Breast epithelium (tissue), 4 donors: ENCODE measurements around the gene DHX16. TPM values are rescaled to one million over a fixed set of nuclear protein-coding genes. Genes with fewer than 3 reads are reported as not detected.

Experiments used
- DNase-seq, 2 donors: peaks; one replicate each; pipeline ENCODE4 v3.0.0-alpha.2; 2019; ENCODE audit warnings: low spot score in 2 of 2
- H3K27ac ChIP-seq, 2 donors: fragments of 200-600 bp; sonication (generic) in 1 of 2; one replicate each; pipeline ENCODE4 v1.5.1; 2016 to 2019; ENCODE audit warnings: mild to moderate bottlenecking in 1 of 2
- H3K27me3 ChIP-seq, 2 donors: fragments of 200-600 bp; sonication (generic) in 1 of 2; one replicate each; pipeline versions ENCODE4 v1.5.1 to v1.6.0; 2017 to 2019; ENCODE audit warnings: control low read depth in 1 of 2, mild to moderate bottlenecking in 1 of 2
- H3K36me3 ChIP-seq: fragments of 200-600 bp; one replicate; pipeline ENCODE4 v1.5.1; 2019
- H3K4me1 ChIP-seq, 2 donors: fragments of 200-600 bp; sonication (generic); one replicate each; pipeline ENCODE4 v1.5.1; 2016 to 2019; ENCODE audit warnings: control low read depth in 1 of 2
- H3K4me3 ChIP-seq, 3 donors: fragments of 200-600 bp; sonication (generic); 1 replicate in 2 of 3; 2 replicates in 1 of 3; pipeline ENCODE4 v1.5.1; 2016 to 2019; ENCODE audit warnings: mild to moderate bottlenecking in 3 of 3, moderate library complexity in 2 of 3
- H3K9me3 ChIP-seq, 2 donors: fragments of 200-600 bp; sonication (generic) in 1 of 2; one replicate each; pipeline ENCODE4 v1.5.1; 2016 to 2019; ENCODE audit warnings: control low read depth in 1 of 2
- POLR2A ChIP-seq: fragments of 450-650 bp; IDR thresholded peaks from one replicate; pipeline ENCODE4 v1.6.1; 2016; ENCODE audit warnings: antibody characterized with exemption, mild to moderate bottlenecking, moderate library complexity
- POLR2AphosphoS5 ChIP-seq, 3 donors: sonication (generic); formaldehyde crosslinking; IDR thresholded peaks; one replicate each; pipeline ENCODE4 v1.6.1; 2017; ENCODE audit warnings: antibody characterized with exemption in 3 of 3
- intact Hi-C: fragments of 100-400 bp; cut with DNase I; formaldehyde crosslinking; loops from one replicate; pipeline ENCODE4 v1.15.1; 2023; ENCODE audit warnings: low total_unique reads
- total RNA-seq, 3 donors: library from RNA; depleted of rRNA; stranded (reverse); fragments of >200 nt; gene quantifications; one replicate each; pipeline ENCODE4 v1.1.0, GENCODE V29; 2016
- TF ChIP-seq, protein P1 (sequence below), 3 donors: fragments of 450-650 bp; IDR thresholded peaks; one replicate each; pipeline ENCODE4 v1.5.1; 2016 to 2017; ENCODE audit warnings: antibody characterized with exemption in 3 of 3, mild to moderate bottlenecking in 3 of 3, moderate library complexity in 3 of 3

Gene DHX16
- total RNA-seq, 3 donors from 2014 or later, result 23.5 to 35.3 (median 26.2) TPM

DNA sequence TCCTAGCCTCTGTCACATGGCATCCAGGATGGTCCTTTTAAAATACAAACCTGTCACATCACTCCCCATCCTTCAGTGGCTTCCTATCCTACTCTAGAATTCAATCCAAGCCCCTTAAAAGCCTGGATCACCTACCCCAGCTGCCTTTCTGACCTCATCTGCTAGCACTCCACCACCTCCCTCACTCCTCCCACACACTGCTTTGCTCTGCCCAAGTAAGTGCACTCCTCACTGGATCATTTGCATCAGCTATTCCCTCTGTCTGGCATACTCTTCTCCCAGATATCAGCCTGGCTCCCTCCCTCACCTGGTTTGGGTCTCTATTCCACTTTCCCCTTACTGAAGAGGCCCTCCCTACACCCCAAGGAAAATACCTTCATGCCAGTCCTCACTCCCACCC, 15.4 kb downstream of the DHX16 start:
- Histone ChIP-seq H3K36me3 (peaks cover 25% of the 10 kb centered on the region), H3K27ac (no peak overlapping the region)
- TF ChIP-seq POLR2A, result no peak
- TF ChIP-seq, protein P1, sequence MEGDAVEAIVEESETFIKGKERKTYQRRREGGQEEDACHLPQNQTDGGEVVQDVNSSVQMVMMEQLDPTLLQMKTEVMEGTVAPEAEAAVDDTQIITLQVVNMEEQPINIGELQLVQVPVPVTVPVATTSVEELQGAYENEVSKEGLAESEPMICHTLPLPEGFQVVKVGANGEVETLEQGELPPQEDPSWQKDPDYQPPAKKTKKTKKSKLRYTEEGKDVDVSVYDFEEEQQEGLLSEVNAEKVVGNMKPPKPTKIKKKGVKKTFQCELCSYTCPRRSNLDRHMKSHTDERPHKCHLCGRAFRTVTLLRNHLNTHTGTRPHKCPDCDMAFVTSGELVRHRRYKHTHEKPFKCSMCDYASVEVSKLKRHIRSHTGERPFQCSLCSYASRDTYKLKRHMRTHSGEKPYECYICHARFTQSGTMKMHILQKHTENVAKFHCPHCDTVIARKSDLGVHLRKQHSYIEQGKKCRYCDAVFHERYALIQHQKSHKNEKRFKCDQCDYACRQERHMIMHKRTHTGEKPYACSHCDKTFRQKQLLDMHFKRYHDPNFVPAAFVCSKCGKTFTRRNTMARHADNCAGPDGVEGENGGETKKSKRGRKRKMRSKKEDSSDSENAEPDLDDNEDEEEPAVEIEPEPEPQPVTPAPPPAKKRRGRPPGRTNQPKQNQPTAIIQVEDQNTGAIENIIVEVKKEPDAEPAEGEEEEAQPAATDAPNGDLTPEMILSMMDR (IDR thresholded peaks at IDR 0.05), result no peak
- no peak for TF ChIP-seq POLR2AphosphoS5 (IDR thresholded peaks at IDR 0.05)

DNA sequence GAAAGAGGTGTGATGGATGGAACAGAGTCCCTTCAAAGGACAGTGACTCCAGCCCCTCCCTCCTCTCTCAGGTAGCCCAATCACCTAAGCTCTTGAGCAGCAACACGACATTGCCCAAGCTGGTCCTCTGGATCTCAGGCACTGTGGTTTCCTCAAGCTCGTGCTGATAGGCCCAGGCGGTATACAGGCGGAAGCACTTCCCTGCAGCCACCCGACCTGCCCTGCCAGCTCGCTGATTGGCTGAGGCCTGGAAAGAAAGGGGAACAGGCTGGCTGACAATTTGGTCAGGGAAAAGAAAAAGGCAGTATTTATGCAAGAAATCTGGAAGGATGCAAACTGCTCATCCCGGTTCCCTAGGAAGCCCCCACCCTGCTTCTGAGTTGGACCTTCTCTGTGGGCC, 16.3 kb downstream of the DHX16 start:
- peaks cover 24% of the 10 kb centered on the region for H3K36me3 ChIP-seq
- intact Hi-C loops, result no loop called here
- no peak for DNase-seq
- no peaks in the 10 kb centered on the region for H3K27me3 ChIP-seq
- H3K9me3 ChIP-seq, result no peaks in the 10 kb centered on the region
- H3K4me3 ChIP-seq, result no peak overlapping the region
- no peak overlapping the region for H3K27ac ChIP-seq
- no peaks in the 10 kb centered on the region for H3K4me1 ChIP-seq
- no peak for TF ChIP-seq POLR2A
- TF ChIP-seq, protein P1 (IDR thresholded peaks at IDR 0.05), result no peak
- TF ChIP-seq POLR2AphosphoS5 (IDR thresholded peaks at IDR 0.05), result no peak

More for the DNA sequence above, 15.4 kb downstream of the DHX16 start:
- Histone ChIP-seq H3K4me1 (no peaks in the 10 kb centered on the region), H3K9me3 (no peaks in the 10 kb centered on the region), H3K27me3 (no peaks in the 10 kb centered on the region), H3K4me3 (no peak overlapping the region)
- intact Hi-C loops, result no loop called here
- no peak for DNase-seq

DNA sequence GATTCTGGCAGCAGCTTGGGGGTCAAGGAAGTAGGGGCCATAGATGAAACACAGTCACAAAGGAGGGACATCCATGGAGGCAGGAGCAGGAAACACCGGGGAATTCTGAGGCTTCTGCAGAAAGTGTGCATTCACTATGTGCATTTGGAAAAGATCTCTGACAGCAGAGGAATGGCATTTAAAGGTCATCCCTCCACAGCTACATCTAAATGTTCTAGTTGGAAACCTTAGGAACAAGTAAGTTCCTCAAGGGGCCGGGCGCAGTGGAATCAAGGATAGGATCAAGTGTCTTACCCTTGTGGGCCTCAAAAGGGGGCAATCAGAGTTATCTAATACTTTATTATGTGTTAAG, 17.1 kb downstream of the DHX16 start:
- intact Hi-C loops, result no loop called here
- no peaks in the 10 kb centered on the region for H3K9me3 ChIP-seq
- no peak overlapping the region for H3K27ac ChIP-seq
- TF ChIP-seq POLR2A (no peak), POLR2AphosphoS5 (IDR thresholded peaks at IDR 0.05) (no peak)
- TF ChIP-seq, protein P1 (IDR thresholded peaks at IDR 0.05), result no peak
- no peaks in the 10 kb centered on the region for H3K4me1 ChIP-seq
- no peak for DNase-seq
- H3K36me3 ChIP-seq, result peaks cover 30% of the 10 kb centered on the region
- no peak overlapping the region for H3K4me3 ChIP-seq
- H3K27me3 ChIP-seq, result no peaks in the 10 kb centered on the region

DNA sequence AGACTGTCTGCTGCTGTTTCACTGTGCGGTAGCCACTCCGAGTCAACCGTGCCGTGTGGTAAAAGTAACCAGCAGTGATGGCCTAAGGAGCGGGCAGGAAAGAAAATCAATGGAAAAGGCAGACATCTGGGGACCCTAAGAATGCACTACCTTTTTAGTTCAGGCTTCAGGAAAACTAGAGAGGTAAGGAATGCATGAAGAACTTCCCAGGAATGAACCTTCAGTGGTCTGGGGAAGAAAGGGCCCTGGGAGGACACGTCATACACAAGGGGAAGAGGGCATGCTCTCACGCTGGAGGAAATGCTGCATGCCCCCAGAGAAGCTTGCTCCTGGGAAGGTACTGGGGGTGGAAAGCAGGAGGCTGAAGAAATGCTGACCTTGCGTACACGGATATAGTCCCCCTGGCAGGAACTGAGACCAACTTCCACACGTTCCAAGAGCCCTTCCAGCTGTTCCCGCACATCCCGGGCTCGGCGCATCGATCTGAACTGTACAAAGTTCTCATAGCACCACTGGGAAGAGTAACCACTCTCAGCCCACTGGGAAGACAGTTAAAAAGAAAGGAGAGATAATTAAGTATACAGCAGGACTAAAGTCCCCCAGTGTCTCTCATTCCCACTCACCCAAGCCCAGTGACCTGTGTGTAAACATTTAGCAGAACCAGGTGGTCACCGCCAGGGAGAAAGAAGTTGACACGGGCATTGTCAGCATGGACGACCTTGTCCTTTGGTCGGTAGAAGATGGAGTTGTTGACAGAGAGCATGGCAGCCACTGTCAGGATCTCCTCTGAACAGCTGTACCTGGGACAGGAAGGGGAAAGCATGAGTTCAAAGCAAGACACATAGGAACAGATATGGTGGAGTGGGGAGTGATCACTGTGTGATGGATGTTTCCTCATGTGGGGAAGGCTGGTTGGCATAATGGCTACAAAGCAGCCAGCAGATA, 17.7 kb downstream of the DHX16 start:
- H3K27me3 ChIP-seq, result no peaks in the 10 kb centered on the region
- peaks cover 30% of the 10 kb centered on the region for H3K36me3 ChIP-seq
- intact Hi-C loops, result no loop called here
- DNase-seq, result no peak
- H3K4me1 ChIP-seq, result no peaks in the 10 kb centered on the region
- TF ChIP-seq, protein P1 (IDR thresholded peaks at IDR 0.05), result no peak
- no peak for TF ChIP-seq POLR2A
- no peak for TF ChIP-seq POLR2AphosphoS5 (IDR thresholded peaks at IDR 0.05)
- H3K27ac ChIP-seq, result no peak overlapping the region
- H3K9me3 ChIP-seq, result no peaks in the 10 kb centered on the region
- H3K4me3 ChIP-seq, result no peak overlapping the region

DNA sequence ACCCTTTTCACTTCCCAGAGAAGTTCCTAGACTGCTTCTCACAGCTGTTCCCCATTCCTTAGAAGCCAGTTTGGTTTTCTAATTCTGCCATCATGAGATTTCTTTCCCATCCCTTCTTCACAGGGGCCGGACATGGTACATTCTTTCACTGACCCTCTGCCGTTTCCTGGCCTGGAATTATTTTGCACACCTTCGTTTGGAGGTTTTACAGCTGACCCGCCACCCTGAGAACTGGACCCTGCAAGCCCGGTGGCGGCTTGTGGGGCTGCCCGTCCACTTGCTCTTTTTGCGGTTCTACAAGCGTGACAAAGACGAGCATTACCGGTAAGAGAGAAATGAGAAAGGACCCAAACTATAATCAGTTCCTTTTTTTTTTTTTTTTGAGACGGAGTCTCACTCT, 21.7 kb downstream of the DHX16 start:
- Histone ChIP-seq H3K9me3 (no peaks in the 10 kb centered on the region), H3K27ac (no peak overlapping the region), H3K27me3 (no peaks in the 10 kb centered on the region), H3K4me3 (no peak overlapping the region), H3K36me3 (peaks cover 30% of the 10 kb centered on the region), H3K4me1 (peaks cover 0 to 4% of the 10 kb centered on the region in 2 donors)
- TF ChIP-seq, protein P1 (IDR thresholded peaks at IDR 0.05), result no peak
- no peak for TF ChIP-seq POLR2A
- TF ChIP-seq POLR2AphosphoS5 (IDR thresholded peaks at IDR 0.05), result no peak
- intact Hi-C loops, result no loop called here
- DNase-seq, result no peak
